ENCODE measurements around the gene PDXDC1.
"Not testable (repeated sequence)": the region's sequence is repeated elsewhere in the genome, so short reads cannot be mapped to it uniquely, and the experiment has no call there.

Gene PDXDC1

DNA sequence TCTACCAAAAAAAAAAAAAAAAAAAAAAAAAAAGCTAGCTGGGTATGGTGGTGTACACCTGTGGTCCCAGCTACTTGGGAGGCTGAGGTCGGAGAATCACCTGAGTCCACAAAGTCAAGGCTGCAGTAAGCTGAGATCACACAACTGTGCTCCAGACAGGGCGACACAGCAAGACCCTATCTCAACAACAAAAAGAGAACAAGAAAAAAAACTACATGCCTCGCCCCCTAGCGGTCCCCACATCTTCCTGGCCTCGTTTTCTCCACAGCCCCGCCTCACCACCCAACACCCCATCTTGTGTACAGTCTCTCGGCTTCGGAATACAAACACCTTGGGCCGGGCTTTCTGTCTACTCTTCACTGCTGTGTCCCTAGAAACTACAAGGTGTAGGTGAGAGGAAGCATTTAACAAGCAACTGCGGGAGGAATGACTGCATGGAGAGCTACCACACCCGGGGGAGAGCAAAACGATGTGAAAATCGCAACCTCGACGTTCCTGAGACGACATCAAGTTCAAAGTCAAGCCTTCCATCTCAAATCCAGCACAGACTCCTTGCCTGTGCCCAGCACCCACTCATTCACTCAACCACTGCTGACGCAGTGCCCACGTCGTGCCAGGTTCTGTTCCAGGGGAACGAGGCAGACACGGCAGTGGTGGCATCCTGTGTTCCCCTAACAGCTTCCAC is 72.0 kb downstream of the PDXDC1 start:
- no peak overlapping the region for H3K4me3 ChIP-seq (ENCODE audit: low read depth, low read length)
- TF ChIP-seq, protein P1, sequence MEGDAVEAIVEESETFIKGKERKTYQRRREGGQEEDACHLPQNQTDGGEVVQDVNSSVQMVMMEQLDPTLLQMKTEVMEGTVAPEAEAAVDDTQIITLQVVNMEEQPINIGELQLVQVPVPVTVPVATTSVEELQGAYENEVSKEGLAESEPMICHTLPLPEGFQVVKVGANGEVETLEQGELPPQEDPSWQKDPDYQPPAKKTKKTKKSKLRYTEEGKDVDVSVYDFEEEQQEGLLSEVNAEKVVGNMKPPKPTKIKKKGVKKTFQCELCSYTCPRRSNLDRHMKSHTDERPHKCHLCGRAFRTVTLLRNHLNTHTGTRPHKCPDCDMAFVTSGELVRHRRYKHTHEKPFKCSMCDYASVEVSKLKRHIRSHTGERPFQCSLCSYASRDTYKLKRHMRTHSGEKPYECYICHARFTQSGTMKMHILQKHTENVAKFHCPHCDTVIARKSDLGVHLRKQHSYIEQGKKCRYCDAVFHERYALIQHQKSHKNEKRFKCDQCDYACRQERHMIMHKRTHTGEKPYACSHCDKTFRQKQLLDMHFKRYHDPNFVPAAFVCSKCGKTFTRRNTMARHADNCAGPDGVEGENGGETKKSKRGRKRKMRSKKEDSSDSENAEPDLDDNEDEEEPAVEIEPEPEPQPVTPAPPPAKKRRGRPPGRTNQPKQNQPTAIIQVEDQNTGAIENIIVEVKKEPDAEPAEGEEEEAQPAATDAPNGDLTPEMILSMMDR (conservative IDR thresholded peaks at IDR 0.05; ENCODE audit: low read depth, low read length) = no peak

DNA sequence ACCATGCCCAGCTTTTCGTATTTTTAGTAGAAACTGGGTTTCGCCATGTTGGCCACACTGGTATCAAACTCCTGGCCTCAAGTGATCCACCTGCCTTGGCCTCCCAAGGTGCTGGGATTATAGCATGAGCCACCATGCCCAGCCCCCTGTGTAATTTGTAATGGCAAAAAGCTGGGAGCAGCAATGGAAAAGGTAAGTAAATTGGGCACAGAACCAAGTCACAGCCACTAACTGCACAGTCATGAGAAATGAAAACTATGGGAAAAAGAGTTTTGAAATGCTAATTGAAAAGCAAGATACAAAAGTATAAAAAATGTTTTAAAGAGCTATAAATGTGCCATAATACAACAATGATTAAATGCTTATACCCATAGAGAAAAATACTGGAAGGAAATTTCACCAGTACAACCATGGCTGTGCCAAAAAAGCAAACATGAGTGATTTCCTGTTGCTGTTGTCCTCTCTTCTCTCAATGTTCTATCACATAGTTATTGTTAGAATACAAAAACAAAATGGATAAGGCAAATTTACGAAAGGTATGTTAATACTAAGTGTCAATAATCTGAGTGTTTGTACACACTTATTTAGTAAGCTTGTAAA is 74.9 kb downstream of the PDXDC1 start:
- no peak for DNase-seq (ENCODE audit: low read depth)
- H3K4me3 ChIP-seq (ENCODE audit: low read depth, low read length) = no peak overlapping the region
- TF ChIP-seq, protein P1 (conservative IDR thresholded peaks at IDR 0.05; ENCODE audit: low read depth, low read length) = no peak

More for the DNA sequence above, 72.0 kb downstream of the PDXDC1 start:
- DNase-seq (ENCODE audit: low read depth) = no peak

DNA sequence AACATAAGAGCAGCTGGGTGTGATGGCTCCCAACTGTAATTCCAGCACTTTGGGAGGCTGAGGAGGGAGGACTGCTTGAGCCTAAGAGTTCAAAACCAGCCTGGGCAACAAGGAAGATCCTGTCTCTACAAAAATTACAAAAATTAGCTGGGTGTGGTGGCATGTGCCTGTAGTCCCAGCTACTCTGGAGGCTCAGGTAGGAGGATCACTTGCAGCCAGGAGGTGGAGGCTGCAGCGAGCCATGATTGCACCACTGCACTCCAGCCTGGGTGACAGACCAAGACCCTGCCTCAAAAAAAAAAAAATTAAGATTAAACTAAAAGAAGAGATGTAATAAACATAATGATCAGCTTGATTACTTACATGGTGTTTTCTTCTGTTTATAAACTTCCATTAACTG is 75.6 kb downstream of the PDXDC1 start:
- not testable (repeated sequence) for DNase-seq (ENCODE audit: low read depth); H3K4me3 ChIP-seq (ENCODE audit: low read depth, low read length)

DNA sequence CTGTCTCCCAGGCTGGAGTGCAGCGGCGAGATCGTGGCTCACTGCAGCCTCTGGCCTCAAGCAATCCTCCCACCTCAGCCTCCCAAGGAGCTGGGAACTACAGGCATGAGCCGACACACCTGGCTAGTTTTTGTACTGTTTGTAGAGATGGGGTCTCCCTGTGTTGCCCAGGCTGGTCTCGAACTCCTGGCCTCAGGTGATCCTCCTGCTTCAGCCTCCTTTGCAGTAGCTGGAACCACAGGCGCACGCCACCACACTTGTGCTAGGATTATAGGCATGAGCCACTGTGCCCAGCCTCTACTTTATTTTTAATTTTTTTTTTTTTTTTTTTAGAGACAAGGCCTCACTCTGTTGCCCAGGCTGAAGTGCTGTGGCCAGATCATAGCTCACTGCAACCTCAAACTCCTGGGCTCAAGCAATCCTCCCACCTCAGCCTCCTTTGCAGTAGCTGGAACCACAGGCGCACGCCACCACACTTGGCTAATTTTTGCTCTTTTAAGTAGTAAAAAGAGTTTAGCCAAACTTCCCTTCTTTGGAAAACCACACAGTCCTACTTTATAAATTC is 76.6 kb downstream of the PDXDC1 start:
- TF ChIP-seq, protein P1 (conservative IDR thresholded peaks at IDR 0.05; ENCODE audit: low read depth, low read length) = no peak
- no peak for DNase-seq (ENCODE audit: low read depth)
- no peak overlapping the region for H3K4me3 ChIP-seq (ENCODE audit: low read depth, low read length)

DNA sequence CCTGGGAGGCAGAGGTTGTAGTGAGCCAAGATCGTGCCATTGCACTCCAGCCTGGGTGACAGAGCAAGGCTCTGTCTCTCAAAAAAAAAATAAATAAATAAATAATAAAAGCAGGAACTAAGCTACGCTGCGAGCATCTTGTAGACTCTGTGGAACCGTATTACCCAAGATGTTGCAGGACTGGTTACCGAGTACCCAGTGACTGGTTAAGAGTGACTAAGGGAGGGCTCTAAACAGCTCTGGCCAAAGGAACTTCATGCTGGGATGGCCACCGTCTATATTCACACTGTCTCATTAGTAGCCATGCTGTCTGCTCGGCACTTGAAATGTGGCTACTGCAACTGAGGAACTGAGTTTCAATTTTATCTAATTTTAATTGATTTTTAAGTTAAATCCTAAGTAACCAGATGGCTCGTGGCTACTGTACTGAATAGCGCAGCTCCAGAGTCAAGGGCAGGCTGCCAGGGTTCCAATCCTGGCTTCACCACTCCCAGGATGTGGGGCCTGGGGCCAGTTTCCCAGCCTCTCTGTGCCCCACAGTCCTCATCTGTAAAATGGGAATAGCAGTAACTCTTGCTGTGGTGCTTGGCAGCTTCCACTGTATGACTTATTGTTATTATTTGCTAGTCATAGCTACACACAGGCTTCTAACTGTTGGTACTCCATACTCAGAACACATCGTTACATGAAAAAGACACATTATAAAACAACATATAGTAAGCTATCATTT is 78.1 kb downstream of the PDXDC1 start:
- H3K4me3 ChIP-seq (ENCODE audit: low read depth, low read length) = no peak overlapping the region
- DNase-seq (ENCODE audit: low read depth) = no peak
- TF ChIP-seq, protein P1 (conservative IDR thresholded peaks at IDR 0.05; ENCODE audit: low read depth, low read length) = no peak

DNA sequence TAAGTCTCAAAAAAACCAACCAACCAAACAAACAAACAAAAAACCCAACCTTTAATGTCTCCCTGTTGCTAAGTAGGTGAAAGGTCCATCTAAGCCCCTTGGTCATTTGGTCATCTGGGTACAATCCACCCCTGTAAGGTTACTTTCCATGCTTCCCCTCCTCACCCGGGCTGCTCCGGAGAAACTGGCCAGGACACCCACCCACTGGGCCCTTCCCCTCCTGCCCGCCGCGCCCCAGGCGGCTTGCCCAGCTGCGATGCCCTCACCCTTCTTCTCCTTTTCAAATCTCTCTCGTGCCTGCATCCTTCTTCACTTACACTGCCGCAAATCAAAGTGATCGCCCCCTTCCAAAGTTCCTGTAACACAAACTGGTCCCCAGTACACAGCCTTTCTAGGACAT is 79.1 kb downstream of the PDXDC1 start:
- DNase-seq (ENCODE audit: low read depth) = no peak
- no peak overlapping the region for H3K4me3 ChIP-seq (ENCODE audit: low read depth, low read length)
- TF ChIP-seq, protein P1 (conservative IDR thresholded peaks at IDR 0.05; ENCODE audit: low read depth, low read length) = no peak

DNA sequence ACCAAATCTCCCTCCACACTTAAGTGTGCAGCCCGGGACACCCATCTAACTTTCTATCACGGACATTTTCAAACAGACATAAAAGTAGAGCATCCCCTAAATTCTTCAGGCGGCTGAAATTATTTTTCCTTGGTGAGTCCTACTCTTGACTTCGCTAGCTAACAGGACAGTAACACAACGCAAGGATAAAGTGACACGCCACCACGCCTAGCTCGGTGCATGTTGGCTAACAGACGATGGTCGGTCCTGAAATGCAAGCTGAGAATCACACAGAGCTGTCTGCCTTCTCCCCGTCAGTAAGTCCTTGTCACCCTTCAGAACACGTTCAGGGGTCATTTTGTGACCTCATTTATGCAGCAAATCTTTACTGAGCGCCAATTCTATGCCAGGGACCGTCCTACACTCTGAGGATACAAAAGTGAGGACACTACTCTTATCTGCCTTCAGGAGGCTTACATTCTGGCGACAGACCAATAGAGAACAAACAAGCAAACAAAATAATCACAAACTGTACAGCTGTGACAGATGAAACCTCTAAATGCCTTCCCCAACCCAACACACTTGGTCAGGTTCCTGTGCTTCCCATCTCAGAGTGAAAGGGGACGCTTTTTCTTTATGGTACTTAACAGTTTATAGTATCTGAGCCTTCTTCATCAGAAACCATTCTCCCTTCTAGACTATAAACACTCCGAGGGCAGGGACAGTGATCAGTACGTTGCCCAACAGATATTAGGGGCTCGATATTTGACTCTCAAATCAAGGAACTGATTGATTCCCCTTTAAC is 79.7 kb downstream of the PDXDC1 start:
- DNase-seq (ENCODE audit: low read depth) = no peak

More for the DNA sequence above, 79.7 kb downstream of the PDXDC1 start:
- TF ChIP-seq, protein P1 (conservative IDR thresholded peaks at IDR 0.05; ENCODE audit: low read depth, low read length) = no peak
- peak overlapping the region; percentile 92 for H3K4me3 ChIP-seq (ENCODE audit: low read depth, low read length)
